ENCODE results near the gene SCNN1A. TPM values are rescaled to one million over a fixed set of nuclear protein-coding genes. Genes with fewer than 3 reads are reported as not detected.

The SCNN1A gene
- total and polyA plus RNA-seq, 2 donors (not counting 1 experiment from before 2014, with no cell fraction given), result 0.20 TPM; not detected in 1

- H3K27me3 ChIP-seq (replicated peaks in 1 of 4; ENCODE audit: control extremely low read depth in 1 of 4, control insufficient read depth in 3 of 4, insufficient read depth in 4 of 4, low read length in 3 of 4), result peaks cover 0 to 90% (median 56%) of the 10 kb centered on the region in 4 experiments
- H3K9ac ChIP-seq (ENCODE audit: low read length), result no peak overlapping the region
- no peak overlapping the region for H3K27ac Mint-ChIP-seq
- CTCF ChIA-PET, result interaction anchor here (0.6 to 1.6 kb wide), 5 partner anchors 15 to 350 kb away, joined by 3 to 4 read pairs (median 3); no protein-coding TSS in a partner anchor
- ATAC-seq (ENCODE audit: low read depth), result no peak
- peaks cover 18% of the 10 kb centered on the region for H4K20me1 ChIP-seq (ENCODE audit: control insufficient read depth, insufficient read depth, low read length, poor library complexity, severe bottlenecking)
- no peaks in the 10 kb centered on the region for H3K79me2 ChIP-seq (ENCODE audit: control insufficient read depth, insufficient read depth, low read length)
- 79% methylated on average over 4 of the region's 13 CpGs for WGBS (ENCODE audit: insufficient coverage)
- no peak overlapping the region for H2AFZ ChIP-seq (ENCODE audit: insufficient read depth, low read depth, low read length, poor library complexity, severe bottlenecking)
- no peak for DNase-seq
- no peak for TF ChIP-seq CTCF (IDR thresholded peaks at IDR 0.05)
- no peak for TF ChIP-seq EZH2 (IDR thresholded peaks at IDR 0.05; ENCODE audit: borderline replicate concordance, insufficient read depth, low read depth, low read length, poor library complexity, severe bottlenecking)
- peaks cover 18% of the 10 kb centered on the region for H3K4me1 Mint-ChIP-seq
- H3K36me3 ChIP-seq (replicated peaks in 1 of 2; ENCODE audit: control extremely low read depth in 1 of 2, control insufficient read depth in 1 of 2, extremely low read depth in 1 of 2, insufficient read depth in 2 of 2, low read length in 1 of 2), result no peaks in the 10 kb centered on the region
- H3K4me3 ChIP-seq (ENCODE audit: control extremely low read depth in 1 of 5, extremely low read depth in 1 of 5, insufficient read depth in 1 of 5, low read depth in 2 of 5, low read length in 4 of 5), result peak overlapping the region in 1 of 5 experiments; percentile 40
- no peaks in the 10 kb centered on the region for H3K9me3 Mint-ChIP-seq (ENCODE audit: insufficient read depth)
- intact Hi-C loops (cut with micrococcal nuclease), result loop anchor here (5.0 to 10.0 kb wide), 2 partner anchors 33 to 130 kb away; no protein-coding TSS in a partner anchor
- H3K4me3 Mint-ChIP-seq, result no peak overlapping the region
- peaks cover 53 to 54% of the 10 kb centered on the region in 2 donors for H3K4me1 ChIP-seq (ENCODE audit: control insufficient read depth in 2 of 2, insufficient read depth in 2 of 2, low read length in 2 of 2)
- POLR2A ChIA-PET, result interaction anchor here (0.6 kb wide), 1 partner anchor 222 kb away, joined by 3 read pairs; no protein-coding TSS in a partner anchor
- peak overlapping the region; percentile 70 for H3K4me2 ChIP-seq (replicated peaks; ENCODE audit: low read depth, low read length, poor library complexity, severe bottlenecking)
- peaks cover 60% of the 10 kb centered on the region for H3K27me3 Mint-ChIP-seq
- peaks cover 0 to 24% (median 0%) of the 10 kb centered on the region in 3 donors for H3K9me3 ChIP-seq (ENCODE audit: control extremely low read depth in 1 of 3, control insufficient read depth in 2 of 3, insufficient read depth in 1 of 3, low read length in 2 of 3)
- no peak overlapping the region for H3K27ac ChIP-seq (ENCODE audit: low read length in 2 of 2)
Measured at GRCh38 chr12:6334940-6335450, 40.4 kb downstream of the SCNN1A start.

GRCh38 chr12:6334359-6334758, 41.0 kb downstream of the SCNN1A start:
- H3K79me2 ChIP-seq (ENCODE audit: control insufficient read depth, insufficient read depth, low read length), result no peaks in the 10 kb centered on the region
- no peak overlapping the region for H3K9ac ChIP-seq (ENCODE audit: low read length)
- TF ChIP-seq CTCF (IDR thresholded peaks at IDR 0.05) (no peak), EZH2 (IDR thresholded peaks at IDR 0.05; ENCODE audit: borderline replicate concordance, insufficient read depth, low read depth, low read length, poor library complexity, severe bottlenecking) (no peak)
- ChIA-PET POLR2A (no interaction called here), CTCF (interaction anchor here (1.0 kb wide), 1 partner anchor 71 kb away, joined by 3 read pairs; no protein-coding TSS in a partner anchor)
- H3K4me3 Mint-ChIP-seq, result no peak overlapping the region
- peaks cover 23% of the 10 kb centered on the region for H4K20me1 ChIP-seq (ENCODE audit: control insufficient read depth, insufficient read depth, low read length, poor library complexity, severe bottlenecking)
- no peak overlapping the region for H3K4me3 ChIP-seq (ENCODE audit: control extremely low read depth in 1 of 5, extremely low read depth in 1 of 5, insufficient read depth in 1 of 5, low read depth in 2 of 5, low read length in 4 of 5)
- H3K9me3 ChIP-seq (ENCODE audit: control extremely low read depth in 1 of 3, control insufficient read depth in 2 of 3, insufficient read depth in 1 of 3, low read length in 2 of 3), result peaks cover 0 to 29% (median 0%) of the 10 kb centered on the region in 3 donors
- ATAC-seq (ENCODE audit: low read depth) (no peak), DNase-seq (no peak)
- 100% methylated on average over 1 of the region's 5 CpGs for WGBS (ENCODE audit: insufficient coverage)
- no peak overlapping the region for H3K27ac ChIP-seq (ENCODE audit: low read length in 2 of 2)
- no peaks in the 10 kb centered on the region for H3K9me3 Mint-ChIP-seq (ENCODE audit: insufficient read depth)
- peaks cover 0 to 84% (median 49%) of the 10 kb centered on the region in 4 experiments for H3K27me3 ChIP-seq (replicated peaks in 1 of 4; ENCODE audit: control extremely low read depth in 1 of 4, control insufficient read depth in 3 of 4, insufficient read depth in 4 of 4, low read length in 3 of 4)
- H3K4me2 ChIP-seq (replicated peaks; ENCODE audit: low read depth, low read length, poor library complexity, severe bottlenecking), result no peak overlapping the region
- no peak overlapping the region for H2AFZ ChIP-seq (ENCODE audit: insufficient read depth, low read depth, low read length, poor library complexity, severe bottlenecking)
- no peaks in the 10 kb centered on the region for H3K36me3 ChIP-seq (replicated peaks in 1 of 2; ENCODE audit: control extremely low read depth in 1 of 2, control insufficient read depth in 1 of 2, extremely low read depth in 1 of 2, insufficient read depth in 2 of 2, low read length in 1 of 2)
- H3K27me3 Mint-ChIP-seq, result peaks cover 61% of the 10 kb centered on the region
- H3K4me1 ChIP-seq (ENCODE audit: control insufficient read depth in 2 of 2, insufficient read depth in 2 of 2, low read length in 2 of 2), result peaks cover 54 to 57% of the 10 kb centered on the region in 2 donors
- intact Hi-C loops (cut with micrococcal nuclease), result loop anchor here (10.0 kb wide), 1 partner anchor 130 kb away; no protein-coding TSS in a partner anchor
- no peak overlapping the region for H3K27ac Mint-ChIP-seq
- peaks cover 23% of the 10 kb centered on the region for H3K4me1 Mint-ChIP-seq

Measured in B cell (primary cell).